OCI-LY7 (cell line): Measurements from ENCODE around the gene ZNF532. TPM values are rescaled to one million over a fixed set of nuclear protein-coding genes. Genes with fewer than 3 reads are reported as not detected.

Source experiments
- BruUV-seq: library from RNA; stranded (reverse); fragments of 400-500 nt; replicated peaks from 2 replicates; lab custom pipeline; 2021; lab: Mats Ljungman, UMichigan
- CTCF ChIA-PET: fragments of 300-600 bp; sonication (Branson Sonifier 250); formaldehyde crosslinking; loops from one replicate; lab custom pipeline; 2022; ENCODE audit warnings: antibody characterized with exemption; ENCODE audit not compliant: unreplicated experiment; lab: Charles Lee
- POLR2A ChIA-PET: fragments of 300-600 bp; sonication (Branson Sonifier 250); formaldehyde crosslinking; loops from one replicate; lab custom pipeline; 2022; ENCODE audit warnings: antibody characterized with exemption; lab: Charles Lee
- DNase-seq: peaks from one replicate; pipeline ENCODE4 v3.0.0-alpha.2; 2015; ENCODE audit warnings: low spot score
- H2AFZ ChIP-seq: fragments of 200-600 bp; sonication (generic), shearing (Covaris generic); 2 replicates; pipeline ENCODE4 v1.6.1; 2014; ENCODE audit warnings: mild to moderate bottlenecking, antibody characterized with exemption, low read length, moderate library complexity
- H3K27ac ChIP-seq: fragments of 200-600 bp; sonication (generic); 2 replicates; pipeline ENCODE4 v1.5.1; 2014; ENCODE audit warnings: mixed run types, low read depth, mild to moderate bottlenecking, moderate library complexity, low read length, inconsistent platforms; ENCODE audit not compliant: poor library complexity, severe bottlenecking
- H3K36me3 ChIP-seq: fragments of 200-600 bp; sonication (generic); 2 replicates; pipeline ENCODE4 v1.6.1; 2014; ENCODE audit warnings: mild to moderate bottlenecking, antibody characterized with exemption, low read length, moderate library complexity, mixed read lengths; ENCODE audit not compliant: insufficient read depth
- H3K4me1 ChIP-seq: fragments of 200-600 bp; sonication (generic); 2 replicates; pipeline ENCODE4 v1.5.1; 2014; ENCODE audit warnings: mild to moderate bottlenecking, low read length; ENCODE audit not compliant: insufficient read depth, poor library complexity, severe bottlenecking
- H3K4me2 ChIP-seq: fragments of 200-600 bp; sonication (generic); 2 replicates; pipeline ENCODE4 v1.6.1; 2014; ENCODE audit warnings: mild to moderate bottlenecking, low read length
- H3K4me3 ChIP-seq: fragments of 200-600 bp; sonication (generic); 2 replicates; pipeline ENCODE4 v1.5.1; 2014; ENCODE audit warnings: mild to moderate bottlenecking, low read depth, low read length; ENCODE audit not compliant: poor library complexity, severe bottlenecking
- H3K79me2 ChIP-seq: fragments of 200-600 bp; sonication (generic); 2 replicates; pipeline ENCODE4 v1.6.1; 2016; ENCODE audit warnings: low read depth, mild to moderate bottlenecking, low read length, moderate library complexity, mixed read lengths; ENCODE audit not compliant: insufficient read depth
- H3K9me2 ChIP-seq: fragments of 200-600 bp; sonication (generic); 2 replicates; pipeline ENCODE4 v1.6.1; 2016; ENCODE audit warnings: mild to moderate bottlenecking, low read length, mixed read lengths; ENCODE audit not compliant: insufficient read depth
- H3K9me3 ChIP-seq: fragments of 200-600 bp; sonication (generic); 2 replicates; pipeline ENCODE4 v1.6.1; 2014; ENCODE audit warnings: mild to moderate bottlenecking, mixed run types, low read length, mixed read lengths
- H4K20me1 ChIP-seq: fragments of 200-600 bp; sonication (generic); 2 replicates; pipeline ENCODE4 v1.6.1; 2014; ENCODE audit warnings: mild to moderate bottlenecking, antibody characterized with exemption, low read length, moderate library complexity, mixed read lengths; ENCODE audit not compliant: insufficient read depth
- EZH2phosphoT487 ChIP-seq: fragments of 200-600 bp; sonication (generic); IDR thresholded peaks from 2 replicates; pipeline ENCODE4 v1.6.1; 2018; ENCODE audit warnings: low read depth, borderline replicate concordance, mild to moderate bottlenecking, mixed run types, antibody characterized with exemption, low read length, moderate library complexity, mixed read lengths
- intact Hi-C: fragments of 100-400 bp; cut with micrococcal nuclease; formaldehyde crosslinking; loops from one replicate; pipeline ENCODE4 v1.10.0; 2022; ENCODE audit not compliant: unreplicated experiment
- total RNA-seq, 2 experiments: library from RNA; depleted of rRNA in 1 of 2; stranded (reverse); fragments of >200 nt in 1 of 2; shearing (Covaris generic) in 1 of 2; gene quantifications; 2 replicates each; pipeline ENCODE4 v1.2.3, GENCODE V29; 2014 to 2022
- TF ChIP-seq, protein P1 (sequence below): fragments of 200-600 bp; sonication (generic); conservative IDR thresholded peaks from 2 replicates; pipeline ENCODE4 v1.5.1; 2014; ENCODE audit warnings: mild to moderate bottlenecking, antibody characterized with exemption, low read length, moderate library complexity, mixed read lengths

The ZNF532 gene
- total RNA-seq, 2 experiments from 2014 or later = 10.4 to 18.7 TPM

DNA sequence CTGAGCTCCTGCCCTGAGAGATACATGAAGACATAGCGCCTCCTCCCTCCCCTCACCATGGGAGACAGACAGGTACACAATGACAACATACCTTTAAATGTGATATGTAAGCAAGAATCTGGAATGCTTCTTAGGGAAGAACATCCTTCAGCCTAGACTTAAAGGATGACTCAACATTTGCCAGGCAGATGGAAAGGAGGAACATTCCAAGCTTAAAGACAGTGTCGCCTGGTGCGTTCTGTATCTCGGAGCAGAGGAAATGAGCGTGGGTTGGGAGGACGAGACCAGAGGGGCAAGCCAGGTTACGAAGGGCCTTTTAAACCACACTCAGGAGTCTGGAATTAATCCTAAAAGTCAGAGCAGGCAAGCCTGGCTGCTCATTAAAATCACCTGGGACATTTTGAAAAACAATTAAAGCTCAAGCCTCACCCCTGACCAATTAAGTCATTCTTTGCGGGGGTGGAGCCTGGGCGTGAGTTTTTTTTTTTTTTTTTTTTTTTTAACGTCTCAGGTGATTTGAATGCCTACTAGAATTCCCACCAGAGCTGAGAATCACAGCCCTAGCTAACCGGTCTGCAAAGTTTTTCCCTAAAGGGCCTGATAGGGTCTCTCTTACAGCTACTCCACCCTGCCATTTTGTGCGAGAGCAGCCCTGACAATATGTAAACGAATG lies 143.8 kb downstream of the ZNF532 start:
- CTCF ChIA-PET = no interaction called here

DNA sequence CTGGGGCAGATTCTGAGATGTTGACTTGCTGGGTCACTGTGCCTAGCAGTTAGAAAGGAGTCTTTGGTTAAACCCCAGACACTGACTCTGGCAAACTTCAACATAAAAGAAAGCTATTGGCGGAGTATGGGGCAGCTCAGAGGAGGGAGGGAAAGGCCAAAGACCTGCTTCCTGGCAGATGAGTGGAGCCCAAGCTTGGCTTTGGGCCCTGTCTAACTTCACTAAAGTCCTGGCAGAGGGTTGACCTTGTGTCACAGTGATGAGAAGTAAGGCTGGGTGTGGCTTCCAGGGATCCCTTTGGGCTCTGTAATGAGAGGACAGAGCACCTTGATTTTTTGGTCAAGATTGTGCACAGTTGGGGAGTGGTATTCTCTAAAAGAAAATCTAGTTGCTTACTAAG lies 145.2 kb downstream of the ZNF532 start:
- H3K4me3 ChIP-seq = no peak overlapping the region
- DNase-seq = no peak
- no peak overlapping the region for H3K4me2 ChIP-seq
- no peak overlapping the region for H2AFZ ChIP-seq
- ChIA-PET CTCF (no interaction called here), POLR2A (interaction anchor here (0.7 to 1.0 kb wide), 2 partner anchors 10 to 61 kb away, joined by 3 to 4 read pairs; no protein-coding TSS in a partner anchor)
- H3K36me3 ChIP-seq = no peaks in the 10 kb centered on the region
- no peaks in the 10 kb centered on the region for H3K9me2 ChIP-seq
- intact Hi-C loops = no loop called here
- no peaks in the 10 kb centered on the region for H3K79me2 ChIP-seq
- H4K20me1 ChIP-seq = no peaks in the 10 kb centered on the region
- no peak for TF ChIP-seq EZH2phosphoT487
- TF ChIP-seq, protein P1, sequence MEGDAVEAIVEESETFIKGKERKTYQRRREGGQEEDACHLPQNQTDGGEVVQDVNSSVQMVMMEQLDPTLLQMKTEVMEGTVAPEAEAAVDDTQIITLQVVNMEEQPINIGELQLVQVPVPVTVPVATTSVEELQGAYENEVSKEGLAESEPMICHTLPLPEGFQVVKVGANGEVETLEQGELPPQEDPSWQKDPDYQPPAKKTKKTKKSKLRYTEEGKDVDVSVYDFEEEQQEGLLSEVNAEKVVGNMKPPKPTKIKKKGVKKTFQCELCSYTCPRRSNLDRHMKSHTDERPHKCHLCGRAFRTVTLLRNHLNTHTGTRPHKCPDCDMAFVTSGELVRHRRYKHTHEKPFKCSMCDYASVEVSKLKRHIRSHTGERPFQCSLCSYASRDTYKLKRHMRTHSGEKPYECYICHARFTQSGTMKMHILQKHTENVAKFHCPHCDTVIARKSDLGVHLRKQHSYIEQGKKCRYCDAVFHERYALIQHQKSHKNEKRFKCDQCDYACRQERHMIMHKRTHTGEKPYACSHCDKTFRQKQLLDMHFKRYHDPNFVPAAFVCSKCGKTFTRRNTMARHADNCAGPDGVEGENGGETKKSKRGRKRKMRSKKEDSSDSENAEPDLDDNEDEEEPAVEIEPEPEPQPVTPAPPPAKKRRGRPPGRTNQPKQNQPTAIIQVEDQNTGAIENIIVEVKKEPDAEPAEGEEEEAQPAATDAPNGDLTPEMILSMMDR = no peak
- H3K9me3 ChIP-seq = no peaks in the 10 kb centered on the region
- BruUV-seq = no TSS peak
- no peak overlapping the region for H3K27ac ChIP-seq
- H3K4me1 ChIP-seq = peaks cover 12% of the 10 kb centered on the region

More for the DNA sequence above, 143.8 kb downstream of the ZNF532 start:
- no peak for DNase-seq
- H3K27ac ChIP-seq = no peak overlapping the region
- BruUV-seq = no TSS peak
- H3K9me2 ChIP-seq = no peaks in the 10 kb centered on the region
- peaks cover 12% of the 10 kb centered on the region for H3K4me1 ChIP-seq
- no peak overlapping the region for H3K4me3 ChIP-seq
- H3K79me2 ChIP-seq = no peaks in the 10 kb centered on the region
- no peaks in the 10 kb centered on the region for H4K20me1 ChIP-seq
- no peak overlapping the region for H3K4me2 ChIP-seq
- TF ChIP-seq, protein P1 = no peak
- no peak for TF ChIP-seq EZH2phosphoT487
- H3K9me3 ChIP-seq = no peaks in the 10 kb centered on the region
- intact Hi-C loops = no loop called here
- H3K36me3 ChIP-seq = no peaks in the 10 kb centered on the region
- no peak overlapping the region for H2AFZ ChIP-seq
- POLR2A ChIA-PET = no interaction called here

GRCh38 chr18:59011289-59011688 lies 146.6 kb downstream of the ZNF532 start:
- Histone ChIP-seq H3K27ac (no peak overlapping the region), H2AFZ (no peak overlapping the region), H3K9me3 (no peaks in the 10 kb centered on the region), H4K20me1 (no peaks in the 10 kb centered on the region), H3K4me1 (peaks cover 7% of the 10 kb centered on the region), H3K4me2 (no peak overlapping the region), H3K4me3 (no peak overlapping the region), H3K9me2 (no peaks in the 10 kb centered on the region), H3K79me2 (no peaks in the 10 kb centered on the region), H3K36me3 (no peaks in the 10 kb centered on the region)
- CTCF ChIA-PET = no interaction called here
- no peak for DNase-seq
- no peak for TF ChIP-seq EZH2phosphoT487
- TF ChIP-seq, protein P1 = no peak
- POLR2A ChIA-PET = interaction anchor here (0.7 kb wide), 1 partner anchor 164 kb away, joined by 3 read pairs; no protein-coding TSS in a partner anchor
- intact Hi-C loops = no loop called here
- no TSS peak for BruUV-seq
